ENCODE data around the gene USP9X. TPM values are rescaled to one million over a fixed set of nuclear protein-coding genes. Genes with fewer than 3 reads are reported as not detected.

The USP9X gene
- total and polyA plus RNA-seq, 2 donors (not counting 3 experiments of a cell fraction or from before 2014, with no cell fraction given): 13.7 to 66.8 TPM

GRCh38 chrX:41108007-41108406 is 22.8 kb downstream of the USP9X start:
- Histone ChIP-seq H3K9ac (replicated peaks; ENCODE audit: extremely low read depth, insufficient read depth, low read length) (no peak overlapping the region), H2AFZ (ENCODE audit: low read depth, low read length) (no peak overlapping the region), H3K27ac (ENCODE audit: insufficient read depth, low read depth, low read length) (no peak overlapping the region), H3K4me1 (ENCODE audit: control insufficient read depth, extremely low read depth, insufficient read depth, low read length) (no peaks in the 10 kb centered on the region), H3K9me3 (replicated peaks; ENCODE audit: control insufficient read depth, insufficient read depth, low read length) (no peaks in the 10 kb centered on the region), H3K27me3 (ENCODE audit: control insufficient read depth in 2 of 2, insufficient read depth in 2 of 2, low read length in 2 of 2) (no peaks in the 10 kb centered on the region), H3K9me1 (replicated peaks; ENCODE audit: control insufficient read depth, extremely low read depth, insufficient read depth, low read length) (no peaks in the 10 kb centered on the region), H3K4me2 (ENCODE audit: insufficient read depth, low read length) (no peak overlapping the region), H3K4me3 (replicated peaks in 1 of 3; ENCODE audit: insufficient read depth in 1 of 3, low read depth in 1 of 3, low read length in 3 of 3) (no peak overlapping the region), H4K20me1 (replicated peaks; ENCODE audit: control insufficient read depth, extremely low read depth, insufficient read depth, low read length) (peaks cover 2% of the 10 kb centered on the region), H3K36me3 (ENCODE audit: control insufficient read depth in 2 of 2, extremely low read depth in 1 of 2, insufficient read depth in 2 of 2, low read length in 2 of 2) (no peaks in the 10 kb centered on the region), H3K79me2 (ENCODE audit: control insufficient read depth, insufficient read depth, low read length) (peaks cover 94% of the 10 kb centered on the region)
- FAIRE-seq (no peak), DNase-seq (ENCODE audit: low read depth, low spot score) (no peak)
- ChIA-PET CTCF (interaction anchor here (0.7 to 1.0 kb wide), 2 partner anchors 230 to 314 kb away, joined by 3 to 4 read pairs; no protein-coding TSS in a partner anchor), POLR2A (no interaction called here)
- intact Hi-C loops (cut with micrococcal nuclease): no loop called here
- dilution Hi-C loops (cut with MboI; ENCODE audit: extremely low pct_ligation_motif_present, low sequenced_read_pairs): no loop called here
- BruUV-seq (replicated peaks): no TSS peak
- TF ChIP-seq POLR2AphosphoS5 (IDR thresholded peaks at IDR 0.05; ENCODE audit: insufficient read depth, low read depth, low read length) (no peak), MAX (IDR thresholded peaks at IDR 0.05; ENCODE audit: insufficient read depth, insufficient read length) (no peak), POLR2A (IDR thresholded peaks at IDR 0.05; ENCODE audit: low read depth, low read length) (no peak), JUN (IDR thresholded peaks at IDR 0.05; ENCODE audit: borderline replicate concordance, insufficient read depth, insufficient read length, low read depth) (no peak), MYC (IDR thresholded peaks at IDR 0.05; ENCODE audit: low read depth, low read length) (no peak), GATA2 (IDR thresholded peaks at IDR 0.05; ENCODE audit: insufficient read depth, insufficient read length, low read depth, low read length) (no peak), FOS (IDR thresholded peaks at IDR 0.05; ENCODE audit: borderline replicate concordance, insufficient read depth, low read length) (no peak)

DNA sequence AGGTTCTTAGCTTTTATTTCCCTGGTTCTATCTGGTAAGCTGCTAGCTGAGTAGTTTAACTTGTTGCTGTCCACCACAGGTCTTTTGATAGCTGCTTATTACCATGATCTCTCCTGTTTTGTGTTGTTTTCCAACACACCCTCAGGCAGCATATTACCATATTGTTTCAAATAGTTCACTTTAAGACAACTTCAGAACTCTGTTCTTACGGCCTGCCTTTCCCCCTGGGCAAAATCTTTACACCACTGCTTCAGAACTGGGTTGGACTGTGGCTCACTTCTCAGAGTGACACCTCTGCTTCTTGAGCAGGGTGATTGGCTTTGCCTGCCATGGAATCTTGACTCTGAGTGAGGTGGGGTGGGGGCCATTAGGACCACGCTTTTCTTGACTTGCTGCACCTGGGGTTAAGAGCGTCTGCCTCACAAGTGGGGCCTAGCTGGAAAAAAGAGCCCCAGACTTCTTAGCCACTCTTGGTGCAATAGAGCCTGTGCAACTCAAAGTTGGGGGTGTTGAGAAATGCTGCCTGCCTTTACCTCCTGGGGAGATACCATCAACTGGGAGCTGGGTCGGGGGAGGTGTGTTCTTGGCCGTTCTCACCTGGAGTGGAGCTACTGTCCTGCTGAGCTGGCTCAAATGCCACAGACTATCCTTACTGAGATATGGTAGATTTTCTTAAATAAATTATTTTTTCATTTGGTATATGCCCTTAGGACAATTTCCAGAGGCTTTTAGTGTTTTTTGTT is 23.4 kb downstream of the USP9X start:
- Histone ChIP-seq H4K20me1 (replicated peaks; ENCODE audit: control insufficient read depth, extremely low read depth, insufficient read depth, low read length) (peaks cover 2% of the 10 kb centered on the region), H3K4me3 (replicated peaks in 1 of 3; ENCODE audit: insufficient read depth in 1 of 3, low read depth in 1 of 3, low read length in 3 of 3) (no peak overlapping the region), H3K27me3 (ENCODE audit: control insufficient read depth in 2 of 2, insufficient read depth in 2 of 2, low read length in 2 of 2) (no peaks in the 10 kb centered on the region), H3K9ac (replicated peaks; ENCODE audit: extremely low read depth, insufficient read depth, low read length) (no peak overlapping the region), H3K4me2 (ENCODE audit: insufficient read depth, low read length) (no peak overlapping the region), H3K27ac (ENCODE audit: insufficient read depth, low read depth, low read length) (no peak overlapping the region), H3K9me1 (replicated peaks; ENCODE audit: control insufficient read depth, extremely low read depth, insufficient read depth, low read length) (no peaks in the 10 kb centered on the region), H3K9me3 (replicated peaks; ENCODE audit: control insufficient read depth, insufficient read depth, low read length) (no peaks in the 10 kb centered on the region), H2AFZ (ENCODE audit: low read depth, low read length) (no peak overlapping the region), H3K79me2 (ENCODE audit: control insufficient read depth, insufficient read depth, low read length) (peaks cover 91% of the 10 kb centered on the region), H3K4me1 (ENCODE audit: control insufficient read depth, extremely low read depth, insufficient read depth, low read length) (no peaks in the 10 kb centered on the region), H3K36me3 (ENCODE audit: control insufficient read depth in 2 of 2, extremely low read depth in 1 of 2, insufficient read depth in 2 of 2, low read length in 2 of 2) (no peaks in the 10 kb centered on the region)
- DNase-seq (ENCODE audit: low read depth, low spot score) (no peak), FAIRE-seq (no peak)
- TF ChIP-seq EZH2 (IDR thresholded peaks at IDR 0.05; ENCODE audit: borderline replicate concordance, low read depth, low read length, severe bottlenecking) (no peak), POLR2AphosphoS5 (IDR thresholded peaks at IDR 0.05; ENCODE audit: insufficient read depth, low read depth, low read length) (no peak), MYC (IDR thresholded peaks at IDR 0.05; ENCODE audit: low read depth, low read length) (no peak), GATA2 (IDR thresholded peaks at IDR 0.05; ENCODE audit: insufficient read depth, insufficient read length, low read depth, low read length) (no peak), MAX (IDR thresholded peaks at IDR 0.05; ENCODE audit: insufficient read depth, insufficient read length) (no peak), FOS (IDR thresholded peaks at IDR 0.05; ENCODE audit: borderline replicate concordance, insufficient read depth, low read length) (no peak), JUN (IDR thresholded peaks at IDR 0.05; ENCODE audit: borderline replicate concordance, insufficient read depth, insufficient read length, low read depth) (no peak), CTCF (IDR thresholded peaks at IDR 0.05; ENCODE audit: extremely low read depth in 1 of 2, insufficient read depth in 1 of 2, low read depth in 1 of 2, low read length in 2 of 2) (no peak), POLR2A (IDR thresholded peaks at IDR 0.05; ENCODE audit: low read depth, low read length) (no peak)
- CTCF ChIA-PET: interaction anchor here (1.0 kb wide), 1 partner anchor 231 kb away, joined by 3 read pairs; no protein-coding TSS in a partner anchor
- intact Hi-C loops (cut with micrococcal nuclease): no loop called here
- dilution Hi-C loops (cut with MboI; ENCODE audit: extremely low pct_ligation_motif_present, low sequenced_read_pairs): no loop called here
- POLR2A ChIA-PET: no interaction called here
- no TSS peak for BruUV-seq (replicated peaks)
